ENCODE data around the gene MED17.
A peak's percentile ranks its signal among the peaks of the same experiment; 100 is the strongest.

The MED17 gene

GRCh38 chr11:93817426-93818348 is 33.6 kb downstream of the MED17 start:
- no peak for DNase-seq (ENCODE audit: low spot score)

GRCh38 chr11:93819966-93820695 is 36.0 kb downstream of the MED17 start:
- no peak for DNase-seq (ENCODE audit: low spot score)

GRCh38 chr11:93820847-93821246 is 36.8 kb downstream of the MED17 start:
- DNase-seq (ENCODE audit: low spot score), result no peak

- DNase-seq (ENCODE audit: low spot score), result no peak
These were observed 37.5 kb downstream of the MED17 start for GRCh38 chr11:93821617-93822016.

GRCh38 chr11:93822359-93822758 is 38.3 kb downstream of the MED17 start:
- DNase-seq (ENCODE audit: low spot score), result no peak

GRCh38 chr11:93823210-93823609 is 39.1 kb downstream of the MED17 start:
- DNase-seq (ENCODE audit: low spot score), result no peak

GRCh38 chr11:93827363-93827762 is 43.3 kb downstream of the MED17 start:
- no peak for DNase-seq (ENCODE audit: low spot score)

GRCh38 chr11:93829598-93829997 is 45.5 kb downstream of the MED17 start:
- no peak for DNase-seq (ENCODE audit: low spot score)

GRCh38 chr11:93831343-93832127 is 47.5 kb downstream of the MED17 start:
- DNase-seq (ENCODE audit: low spot score), result no peak

GRCh38 chr11:93832780-93833179 is 48.7 kb downstream of the MED17 start:
- no peak for DNase-seq (ENCODE audit: low spot score)

GRCh38 chr11:93838967-93839366 is 54.9 kb downstream of the MED17 start:
- no peak for DNase-seq (ENCODE audit: low spot score)

- no peak for DNase-seq (ENCODE audit: low spot score)
These were observed 56.1 kb downstream of the MED17 start for GRCh38 chr11:93840180-93840579.

- no peak for DNase-seq (ENCODE audit: low spot score)
These were observed 56.9 kb downstream of the MED17 start for GRCh38 chr11:93840981-93841380.

- DNase-seq (ENCODE audit: low spot score), result no peak
These were observed 57.4 kb downstream of the MED17 start for GRCh38 chr11:93841446-93841845.

- no peak for DNase-seq (ENCODE audit: low spot score)
These were observed 58.0 kb downstream of the MED17 start for GRCh38 chr11:93842034-93842433.

- no peak for DNase-seq (ENCODE audit: low spot score)
These were observed 58.4 kb downstream of the MED17 start for GRCh38 chr11:93842461-93842860.

GRCh38 chr11:93843906-93844305 is 59.8 kb downstream of the MED17 start:
- no peak for DNase-seq (ENCODE audit: low spot score)

- DNase-seq (ENCODE audit: low spot score), result peak; percentile 38
These were observed 60.5 kb downstream of the MED17 start for GRCh38 chr11:93844568-93844967.

- DNase-seq (ENCODE audit: low spot score), result no peak
These were observed 61.4 kb downstream of the MED17 start for GRCh38 chr11:93845181-93846092.

- no peak for DNase-seq (ENCODE audit: low spot score)
These were observed 62.3 kb downstream of the MED17 start for GRCh38 chr11:93846411-93846810.

GRCh38 chr11:93849201-93849600 is 65.1 kb downstream of the MED17 start:
- no peak for DNase-seq (ENCODE audit: low spot score)
